HG03460 (cell line): Measurements from ENCODE around the gene USP6.
"Not testable (repeated sequence)": the region's sequence is repeated elsewhere in the genome, so short reads cannot be mapped to it uniquely, and the experiment has no call there.

ENCODE experiments used
- ATAC-seq: cut with Tn5 transposase; IDR thresholded peaks from one replicate; pipeline ENCODE4 v1.9.1; 2021; ENCODE audit not compliant: unreplicated experiment

The USP6 gene

GRCh38 chr17:5115673-5116651 lies at the start of gene USP6:
Gene USP6 (plus strand): TSS chr17:5116032. CDS start chr17:5130368, 14,336 bp downstream.
- no peak for ATAC-seq

GRCh38 chr17:5068236-5068635 lies 47.6 kb upstream of the USP6 start:
- no peak for ATAC-seq

- no peak for ATAC-seq
Measured at GRCh38 chr17:5069724-5070123, 46.1 kb upstream of the USP6 start.

GRCh38 chr17:5075472-5075871 lies 40.4 kb upstream of the USP6 start:
- not testable (repeated sequence) for ATAC-seq

GRCh38 chr17:5077275-5077674 lies 38.6 kb upstream of the USP6 start:
- ATAC-seq, result not testable (repeated sequence)

- no peak for ATAC-seq
Measured at GRCh38 chr17:5077781-5078105, 38.1 kb upstream of the USP6 start.

- peak; percentile 74 for ATAC-seq
Measured at GRCh38 chr17:5078106-5079028, 37.5 kb upstream of the USP6 start, which contains the start of gene ZFP3. Gene ZFP3 (plus strand): TSS chr17:5078467. CDS start chr17:5091505, 13,038 bp downstream.

- ATAC-seq, result no peak
Measured at GRCh38 chr17:5080591-5080990, 35.2 kb upstream of the USP6 start.

GRCh38 chr17:5092218-5093010 lies 23.4 kb upstream of the USP6 start:
- no peak for ATAC-seq

- ATAC-seq, result no peak
Measured at GRCh38 chr17:5096731-5097100, 19.1 kb upstream of the USP6 start.

- no peak for ATAC-seq
Measured at GRCh38 chr17:5097101-5097834, 18.6 kb upstream of the USP6 start.

- ATAC-seq, result no peak
Measured at GRCh38 chr17:5099271-5099670, 16.6 kb upstream of the USP6 start.

GRCh38 chr17:5100832-5101231 lies 15.0 kb upstream of the USP6 start:
- no peak for ATAC-seq

- ATAC-seq, result no peak
Measured at GRCh38 chr17:5110816-5111215, 5.0 kb upstream of the USP6 start.

GRCh38 chr17:5111402-5112204 lies 4.2 kb upstream of the USP6 start, which contains the start of gene ZNF232:
Gene ZNF232 (minus strand): TSS chr17:5111878. CDS start chr17:5111822, 56 bp downstream.
- peak; percentile 74 for ATAC-seq

- no peak for ATAC-seq
Measured at GRCh38 chr17:5118219-5118618, 2.4 kb downstream of the USP6 start.

GRCh38 chr17:5120036-5120435 lies 4.2 kb downstream of the USP6 start:
- no peak for ATAC-seq

GRCh38 chr17:5120436-5121185 lies 4.8 kb downstream of the USP6 start:
- ATAC-seq, result not testable (repeated sequence)
